DOHH2 (cell line): ENCODE results near the gene KANK4.

Experiments used
- CTCF ChIP-seq: fragments of 200-600 bp; sonication (generic); IDR thresholded peaks from one replicate; pipeline ENCODE4 v1.5.1; 2014; ENCODE audit warnings: antibody characterized with exemption, mild to moderate bottlenecking, low read depth, low read length; ENCODE audit not compliant: poor library complexity, severe bottlenecking
- EZH2phosphoT487 ChIP-seq: fragments of 200-600 bp; sonication (generic); IDR thresholded peaks from 2 replicates; pipeline ENCODE4 v1.6.1; 2017; ENCODE audit warnings: borderline replicate concordance, mild to moderate bottlenecking, antibody characterized with exemption, low read length, moderate library complexity, mixed read lengths

- no peak for TF ChIP-seq CTCF
- no peak for TF ChIP-seq EZH2phosphoT487
Measured at GRCh38 chr1:62349470-62350233, 30.4 kb upstream of the KANK4 start.
